ENCODE measurements around the gene GLCE.

DNA sequence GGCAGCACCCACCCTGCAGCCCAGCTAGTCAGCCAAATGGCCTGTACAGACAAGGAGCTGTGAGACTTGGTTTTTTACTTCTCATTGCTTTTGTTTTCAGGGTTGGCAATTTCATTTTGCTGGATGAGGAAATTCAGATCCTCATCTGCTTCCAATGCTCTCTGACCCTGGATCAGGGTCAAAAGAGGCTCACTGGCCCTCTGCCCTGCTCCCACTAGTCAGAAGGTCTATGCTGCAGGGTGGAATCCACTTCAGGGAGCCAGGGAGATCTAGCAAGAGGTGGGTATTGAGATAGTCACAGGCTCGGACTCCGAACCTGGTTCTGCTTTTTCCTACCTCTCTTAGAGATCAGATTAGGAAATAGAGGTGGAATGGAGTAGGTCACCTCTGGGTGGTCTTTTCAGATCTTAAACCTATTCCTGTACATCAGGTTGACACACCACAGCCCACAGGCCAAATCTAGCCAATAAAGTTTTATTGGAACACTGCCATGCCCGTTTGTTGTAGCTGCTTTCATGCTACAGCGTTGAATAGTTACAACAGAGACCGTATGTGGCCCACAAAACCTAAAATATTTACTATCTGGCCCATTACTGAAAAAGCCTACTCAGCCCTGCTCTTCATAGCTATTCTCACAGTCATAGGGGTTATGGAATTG, 26.4 kb upstream of the GLCE start:
- TF ChIP-seq GATA2 (IDR thresholded peaks at IDR 0.05; ENCODE audit: low read depth, low read length) (no peak), GATA3 (IDR thresholded peaks at IDR 0.05; ENCODE audit: low read depth, low read length) (no peak)

All from SH-SY5Y (cell line).